ENCODE measurements around the gene LRRC52. TPM values are rescaled to one million over a fixed set of nuclear protein-coding genes. Genes with fewer than 3 reads are reported as not detected.

The LRRC52 gene
- total and polyA plus RNA-seq, 2 of the 13 experiments (the other 11 are each of a cell fraction or from before 2014, with no cell fraction given) = not detected

DNA sequence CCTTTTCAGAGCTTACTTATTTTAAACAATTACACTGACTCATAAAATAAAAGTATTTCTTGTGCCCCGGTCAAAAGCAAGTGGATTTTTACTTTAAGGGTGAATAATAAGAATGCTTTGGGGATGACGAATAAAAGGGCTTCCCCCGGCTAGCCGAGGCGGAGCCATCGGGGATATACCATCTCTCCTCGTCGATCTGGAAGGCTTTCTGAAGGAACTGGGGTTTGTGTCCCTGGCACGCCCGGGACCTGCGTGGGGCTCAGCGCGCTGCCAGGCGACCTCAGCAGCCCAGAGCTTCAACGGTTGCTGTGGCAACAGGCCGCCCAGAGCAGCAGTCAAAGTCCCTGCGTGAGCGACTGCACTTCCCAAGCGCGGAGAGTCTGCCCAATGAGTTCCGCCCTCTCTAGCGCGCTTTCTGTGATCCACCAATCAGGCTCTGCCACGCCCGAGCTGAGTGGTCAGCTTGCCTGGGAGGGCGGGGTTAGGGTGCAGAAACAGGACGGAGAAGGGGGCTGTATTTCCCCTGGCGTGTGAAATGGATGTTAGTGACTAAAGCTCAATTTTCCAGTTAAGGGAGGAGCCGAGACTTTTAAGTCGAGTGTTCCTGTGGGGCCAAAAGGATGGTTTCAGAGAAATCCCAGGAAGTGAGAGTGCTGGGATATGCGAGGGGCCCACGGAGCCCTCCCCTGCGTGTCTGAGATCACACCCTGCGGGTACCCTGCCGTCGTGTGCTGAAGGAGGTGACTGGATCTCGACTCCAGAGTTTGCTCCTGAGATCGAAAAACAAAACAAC is 54.3 kb downstream of the LRRC52 start (continued):
- TF ChIP-seq, protein P1, sequence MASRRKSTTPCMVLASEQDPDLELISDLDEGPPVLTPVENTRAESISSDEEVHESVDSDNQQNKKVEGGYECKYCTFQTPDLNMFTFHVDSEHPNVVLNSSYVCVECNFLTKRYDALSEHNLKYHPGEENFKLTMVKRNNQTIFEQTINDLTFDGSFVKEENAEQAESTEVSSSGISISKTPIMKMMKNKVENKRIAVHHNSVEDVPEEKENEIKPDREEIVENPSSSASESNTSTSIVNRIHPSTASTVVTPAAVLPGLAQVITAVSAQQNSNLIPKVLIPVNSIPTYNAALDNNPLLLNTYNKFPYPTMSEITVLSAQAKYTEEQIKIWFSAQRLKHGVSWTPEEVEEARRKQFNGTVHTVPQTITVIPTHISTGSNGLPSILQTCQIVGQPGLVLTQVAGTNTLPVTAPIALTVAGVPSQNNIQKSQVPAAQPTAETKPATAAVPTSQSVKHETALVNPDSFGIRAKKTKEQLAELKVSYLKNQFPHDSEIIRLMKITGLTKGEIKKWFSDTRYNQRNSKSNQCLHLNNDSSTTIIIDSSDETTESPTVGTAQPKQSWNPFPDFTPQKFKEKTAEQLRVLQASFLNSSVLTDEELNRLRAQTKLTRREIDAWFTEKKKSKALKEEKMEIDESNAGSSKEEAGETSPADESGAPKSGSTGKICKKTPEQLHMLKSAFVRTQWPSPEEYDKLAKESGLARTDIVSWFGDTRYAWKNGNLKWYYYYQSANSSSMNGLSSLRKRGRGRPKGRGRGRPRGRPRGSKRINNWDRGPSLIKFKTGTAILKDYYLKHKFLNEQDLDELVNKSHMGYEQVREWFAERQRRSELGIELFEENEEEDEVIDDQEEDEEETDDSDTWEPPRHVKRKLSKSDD (CRISPR knock-in tag; IDR thresholded peaks at IDR 0.05; ENCODE audit: low read depth) = no peak
- TF ChIP-seq, protein P2, sequence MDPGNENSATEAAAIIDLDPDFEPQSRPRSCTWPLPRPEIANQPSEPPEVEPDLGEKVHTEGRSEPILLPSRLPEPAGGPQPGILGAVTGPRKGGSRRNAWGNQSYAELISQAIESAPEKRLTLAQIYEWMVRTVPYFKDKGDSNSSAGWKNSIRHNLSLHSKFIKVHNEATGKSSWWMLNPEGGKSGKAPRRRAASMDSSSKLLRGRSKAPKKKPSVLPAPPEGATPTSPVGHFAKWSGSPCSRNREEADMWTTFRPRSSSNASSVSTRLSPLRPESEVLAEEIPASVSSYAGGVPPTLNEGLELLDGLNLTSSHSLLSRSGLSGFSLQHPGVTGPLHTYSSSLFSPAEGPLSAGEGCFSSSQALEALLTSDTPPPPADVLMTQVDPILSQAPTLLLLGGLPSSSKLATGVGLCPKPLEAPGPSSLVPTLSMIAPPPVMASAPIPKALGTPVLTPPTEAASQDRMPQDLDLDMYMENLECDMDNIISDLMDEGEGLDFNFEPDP (CRISPR knock-in tag; conservative IDR thresholded peaks at IDR 0.05) = no peak
- TF ChIP-seq BORCS8-MEF2B (CRISPR knock-in tag; IDR thresholded peaks at IDR 0.05) (peak; percentile 80; the same call in 1 of the 2 replicates), HNRNPL (IDR thresholded peaks at IDR 0.05; ENCODE audit: low read depth, low read length) (no peak), KAT8 (CRISPR knock-in tag; IDR thresholded peaks at IDR 0.05) (peak; percentile 61; the same call in 1 of the 2 replicates), ZNF160 (CRISPR knock-in tag; IDR thresholded peaks at IDR 0.05) (no peak), TCF7 (IDR thresholded peaks at IDR 0.05; ENCODE audit: low read depth) (no peak), ZC3H4 (CRISPR knock-in tag; IDR thresholded peaks at IDR 0.05; ENCODE audit: borderline replicate concordance) (no peak), ZNF33B (CRISPR knock-in tag; IDR thresholded peaks at IDR 0.05) (no peak), ZNF619 (CRISPR knock-in tag; IDR thresholded peaks at IDR 0.05) (no peak), ZNF382 (CRISPR knock-in tag; IDR thresholded peaks at IDR 0.05; ENCODE audit: borderline replicate concordance) (no peak), YY1 (IDR thresholded peaks at IDR 0.05; ENCODE audit: insufficient read depth, insufficient replicate concordance, low read depth, low read length) (no peak)
- TF ChIP-seq, protein P3, sequence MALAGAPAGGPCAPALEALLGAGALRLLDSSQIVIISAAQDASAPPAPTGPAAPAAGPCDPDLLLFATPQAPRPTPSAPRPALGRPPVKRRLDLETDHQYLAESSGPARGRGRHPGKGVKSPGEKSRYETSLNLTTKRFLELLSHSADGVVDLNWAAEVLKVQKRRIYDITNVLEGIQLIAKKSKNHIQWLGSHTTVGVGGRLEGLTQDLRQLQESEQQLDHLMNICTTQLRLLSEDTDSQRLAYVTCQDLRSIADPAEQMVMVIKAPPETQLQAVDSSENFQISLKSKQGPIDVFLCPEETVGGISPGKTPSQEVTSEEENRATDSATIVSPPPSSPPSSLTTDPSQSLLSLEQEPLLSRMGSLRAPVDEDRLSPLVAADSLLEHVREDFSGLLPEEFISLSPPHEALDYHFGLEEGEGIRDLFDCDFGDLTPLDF (CRISPR knock-in tag; IDR thresholded peaks at IDR 0.05) = peak; percentile 93
- TF ChIP-seq, protein P4, sequence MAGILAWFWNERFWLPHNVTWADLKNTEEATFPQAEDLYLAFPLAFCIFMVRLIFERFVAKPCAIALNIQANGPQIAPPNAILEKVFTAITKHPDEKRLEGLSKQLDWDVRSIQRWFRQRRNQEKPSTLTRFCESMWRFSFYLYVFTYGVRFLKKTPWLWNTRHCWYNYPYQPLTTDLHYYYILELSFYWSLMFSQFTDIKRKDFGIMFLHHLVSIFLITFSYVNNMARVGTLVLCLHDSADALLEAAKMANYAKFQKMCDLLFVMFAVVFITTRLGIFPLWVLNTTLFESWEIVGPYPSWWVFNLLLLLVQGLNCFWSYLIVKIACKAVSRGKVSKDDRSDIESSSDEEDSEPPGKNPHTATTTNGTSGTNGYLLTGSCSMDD (CRISPR knock-in tag; IDR thresholded peaks at IDR 0.05) = no peak
- TF ChIP-seq, protein P5, sequence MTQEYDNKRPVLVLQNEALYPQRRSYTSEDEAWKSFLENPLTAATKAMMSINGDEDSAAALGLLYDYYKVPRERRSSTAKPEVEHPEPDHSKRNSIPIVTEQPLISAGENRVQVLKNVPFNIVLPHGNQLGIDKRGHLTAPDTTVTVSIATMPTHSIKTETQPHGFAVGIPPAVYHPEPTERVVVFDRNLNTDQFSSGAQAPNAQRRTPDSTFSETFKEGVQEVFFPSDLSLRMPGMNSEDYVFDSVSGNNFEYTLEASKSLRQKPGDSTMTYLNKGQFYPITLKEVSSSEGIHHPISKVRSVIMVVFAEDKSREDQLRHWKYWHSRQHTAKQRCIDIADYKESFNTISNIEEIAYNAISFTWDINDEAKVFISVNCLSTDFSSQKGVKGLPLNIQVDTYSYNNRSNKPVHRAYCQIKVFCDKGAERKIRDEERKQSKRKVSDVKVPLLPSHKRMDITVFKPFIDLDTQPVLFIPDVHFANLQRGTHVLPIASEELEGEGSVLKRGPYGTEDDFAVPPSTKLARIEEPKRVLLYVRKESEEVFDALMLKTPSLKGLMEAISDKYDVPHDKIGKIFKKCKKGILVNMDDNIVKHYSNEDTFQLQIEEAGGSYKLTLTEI (CRISPR knock-in tag; conservative IDR thresholded peaks at IDR 0.05) = no peak
- TF ChIP-seq, protein P6, sequence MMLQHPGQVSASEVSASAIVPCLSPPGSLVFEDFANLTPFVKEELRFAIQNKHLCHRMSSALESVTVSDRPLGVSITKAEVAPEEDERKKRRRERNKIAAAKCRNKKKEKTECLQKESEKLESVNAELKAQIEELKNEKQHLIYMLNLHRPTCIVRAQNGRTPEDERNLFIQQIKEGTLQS (CRISPR knock-in tag; IDR thresholded peaks at IDR 0.05) = no peak
- TF ChIP-seq, protein P7, sequence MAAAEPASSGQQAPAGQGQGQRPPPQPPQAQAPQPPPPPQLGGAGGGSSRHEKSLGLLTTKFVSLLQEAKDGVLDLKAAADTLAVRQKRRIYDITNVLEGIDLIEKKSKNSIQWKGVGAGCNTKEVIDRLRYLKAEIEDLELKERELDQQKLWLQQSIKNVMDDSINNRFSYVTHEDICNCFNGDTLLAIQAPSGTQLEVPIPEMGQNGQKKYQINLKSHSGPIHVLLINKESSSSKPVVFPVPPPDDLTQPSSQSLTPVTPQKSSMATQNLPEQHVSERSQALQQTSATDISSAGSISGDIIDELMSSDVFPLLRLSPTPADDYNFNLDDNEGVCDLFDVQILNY (CRISPR knock-in tag; conservative IDR thresholded peaks at IDR 0.05) = peak; percentile 71; the same call in 1 of the 2 replicates

All from HepG2 (cell line).